NCI-H446 treated with DMSO at 0.1 percent for 48 hours (cell line): Measurements from ENCODE around the gene OGT.
"Not testable (repeated sequence)": the region's sequence is repeated elsewhere in the genome, so short reads cannot be mapped to it uniquely, and the experiment has no call there.

ENCODE experiments used
- DNase-seq: peaks from one replicate; lab custom pipeline; 2025; lab: John Stamatoyannopoulos, UW

Gene OGT

DNA sequence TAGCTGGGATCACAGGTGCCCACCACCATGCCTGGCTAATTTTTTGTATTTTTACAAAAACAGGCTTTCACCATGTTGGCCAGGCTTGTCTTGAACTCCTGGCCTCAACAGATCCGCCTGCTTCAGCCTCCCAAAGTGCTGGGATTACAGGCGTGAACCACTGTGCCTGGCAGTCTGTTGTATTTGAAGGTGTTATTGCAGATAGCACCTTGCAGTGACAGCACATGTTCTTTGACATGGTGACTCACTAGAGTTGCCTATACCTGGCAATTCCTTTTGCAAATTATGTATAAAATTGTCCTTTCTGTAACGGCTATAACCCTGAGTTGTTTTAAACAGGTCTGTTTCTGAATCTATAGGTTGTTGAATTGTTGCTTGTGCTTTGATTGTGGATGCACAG lies 7.9 kb downstream of the OGT start:
- no peak for DNase-seq

- DNase-seq = no peak
These were observed 8.5 kb downstream of the OGT start for GRCh38 chrX:71541210-71542022.

- DNase-seq = no peak
These were observed 9.5 kb downstream of the OGT start for GRCh38 chrX:71542411-71542810.

GRCh38 chrX:71542825-71543224 lies 9.9 kb downstream of the OGT start:
- no peak for DNase-seq

GRCh38 chrX:71543316-71543715 lies 10.4 kb downstream of the OGT start:
- DNase-seq = peak; percentile 13

DNA sequence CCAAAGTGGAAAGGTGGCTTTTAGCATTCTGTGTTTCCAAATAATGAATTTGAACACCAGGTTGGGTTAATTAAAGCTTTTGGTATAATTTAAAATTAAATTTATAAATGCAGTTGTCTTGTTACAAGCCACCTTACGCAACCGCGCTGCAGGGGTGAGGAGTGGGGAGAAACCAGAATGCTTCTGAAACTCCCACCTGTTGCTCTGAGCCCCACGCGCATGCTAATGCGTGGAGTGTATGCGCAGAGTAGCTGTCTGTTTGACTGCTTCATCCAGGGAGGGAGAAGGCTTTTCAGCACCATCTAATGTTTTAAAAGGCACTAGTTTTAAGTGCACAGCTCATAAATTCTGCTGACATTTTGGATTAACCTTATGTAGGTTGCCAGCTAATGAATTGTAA lies 12.5 kb downstream of the OGT start:
- DNase-seq = no peak

DNA sequence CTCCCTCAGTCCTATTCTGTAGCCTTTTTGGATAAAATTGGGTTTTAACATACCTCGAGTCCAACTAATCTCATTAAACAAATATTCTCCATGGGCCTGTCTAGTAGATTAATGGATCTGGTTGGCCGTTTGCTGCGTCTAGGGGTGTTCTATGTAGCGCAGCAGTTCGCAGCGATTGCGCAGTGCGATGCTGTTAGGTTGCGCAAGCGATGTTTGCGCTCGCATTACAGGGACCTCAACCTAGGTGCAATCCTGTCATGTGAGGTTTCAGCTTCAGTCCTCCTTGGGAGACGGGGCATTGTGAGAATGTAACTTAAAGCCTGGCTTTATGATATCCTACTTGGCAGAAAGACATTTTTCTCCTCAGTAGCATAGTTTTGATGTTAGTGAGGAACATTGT lies 14.0 kb downstream of the OGT start:
- DNase-seq = no peak

GRCh38 chrX:71547339-71547738 lies 14.4 kb downstream of the OGT start:
- no peak for DNase-seq

GRCh38 chrX:71549986-71550385 lies 17.1 kb downstream of the OGT start:
- no peak for DNase-seq

DNA sequence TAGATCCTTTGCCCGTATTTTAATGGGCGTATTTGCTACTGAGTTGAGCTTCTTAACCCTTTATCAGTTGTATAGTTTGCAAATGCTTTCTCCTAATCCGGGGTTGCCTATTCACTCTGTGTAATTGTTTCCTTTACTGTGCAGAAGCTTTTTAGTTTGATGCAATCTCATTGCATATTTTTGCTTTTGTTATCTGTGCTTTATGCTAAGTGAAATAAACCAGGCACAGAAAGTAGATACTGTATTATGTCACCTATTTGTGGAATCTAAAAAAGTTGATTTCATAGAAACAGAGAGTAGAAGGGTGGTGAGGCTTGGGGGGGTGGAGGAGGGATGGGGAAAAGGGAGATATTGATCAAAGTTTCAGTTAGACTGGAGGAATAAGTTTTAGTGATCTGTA lies 17.7 kb downstream of the OGT start:
- no peak for DNase-seq

- DNase-seq = no peak
These were observed 23.1 kb downstream of the OGT start for GRCh38 chrX:71556036-71556435.

DNA sequence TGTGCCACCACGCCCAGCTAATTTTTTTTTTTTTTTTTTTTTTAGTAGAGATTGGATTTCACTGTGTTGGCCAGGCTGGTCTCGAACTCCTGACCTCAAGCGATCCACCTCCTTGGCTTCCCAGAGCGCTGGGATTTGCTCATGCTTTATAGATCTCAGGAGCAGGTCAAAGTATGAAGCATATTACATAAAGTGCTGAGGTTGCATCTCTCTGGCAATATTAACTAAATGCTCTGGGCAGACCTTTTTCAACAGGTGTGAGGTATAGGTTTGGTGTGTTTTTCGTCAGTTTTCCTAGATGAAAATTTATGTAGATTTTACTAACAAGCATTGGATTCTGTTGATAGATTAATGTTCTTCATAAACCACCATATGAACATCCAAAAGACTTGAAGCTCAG lies 26.0 kb downstream of the OGT start:
- DNase-seq = no peak

DNA sequence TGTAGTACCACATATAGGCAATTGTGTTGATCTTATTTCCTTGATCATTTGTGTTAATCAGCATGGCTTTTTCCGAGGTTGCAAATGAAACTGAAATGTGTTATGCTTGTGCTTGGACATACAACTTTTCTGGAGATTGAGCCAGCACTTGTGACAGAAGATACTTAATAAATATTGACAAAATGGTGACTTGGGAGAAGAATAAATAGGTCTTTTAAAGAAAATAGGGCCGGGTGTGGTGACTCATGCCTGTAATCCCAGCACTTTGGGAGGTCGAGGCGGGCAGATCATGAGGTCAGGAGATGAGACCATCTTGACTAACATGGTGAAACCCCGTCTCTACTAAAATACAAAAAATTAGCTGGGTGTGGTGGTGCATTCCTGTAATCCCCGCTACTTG lies 26.9 kb downstream of the OGT start:
- DNase-seq = not testable (repeated sequence)

GRCh38 chrX:71563921-71564320 lies 31.0 kb downstream of the OGT start:
- DNase-seq = no peak

GRCh38 chrX:71565474-71566041 lies 32.7 kb downstream of the OGT start:
- no peak for DNase-seq

DNA sequence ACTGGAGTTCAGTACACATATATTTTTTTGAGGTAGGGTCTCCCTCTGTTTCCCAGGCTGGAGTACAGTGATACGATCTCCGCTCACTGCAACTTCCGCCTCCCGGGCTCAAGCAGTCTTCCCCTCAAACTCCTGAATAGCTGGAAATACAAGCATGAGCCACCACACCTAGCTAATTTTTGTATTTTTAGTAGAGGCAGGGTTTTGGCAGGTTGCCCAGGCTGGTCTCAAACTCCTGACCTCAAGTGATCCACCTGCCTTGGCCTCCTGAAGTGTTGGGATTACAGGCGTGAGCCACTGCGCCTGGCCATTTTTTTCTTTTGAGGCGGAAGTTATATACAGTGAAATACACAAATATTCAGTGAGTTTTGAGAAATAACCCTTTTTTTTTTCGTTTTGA lies 38.5 kb downstream of the OGT start:
- not testable (repeated sequence) for DNase-seq

DNA sequence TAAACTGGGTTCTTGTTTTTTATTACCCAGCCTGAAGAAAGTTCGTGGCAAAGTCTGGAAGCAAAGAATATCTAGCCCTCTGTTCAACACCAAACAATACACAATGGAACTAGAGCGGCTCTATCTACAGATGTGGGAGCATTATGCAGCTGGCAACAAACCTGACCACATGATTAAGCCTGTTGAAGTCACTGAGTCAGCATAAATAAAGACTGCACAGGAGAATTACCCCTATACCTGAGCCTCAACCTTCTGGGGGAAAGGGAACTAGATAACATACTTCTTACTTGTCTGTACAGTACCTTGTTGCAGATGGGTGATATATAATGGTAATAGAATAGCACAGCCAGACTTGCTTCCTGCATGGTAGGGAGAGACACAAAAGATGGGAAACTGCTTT lies 40.7 kb downstream of the OGT start:
- no peak for DNase-seq

GRCh38 chrX:71577682-71578081 lies 44.8 kb downstream of the OGT start:
- no peak for DNase-seq

DNA sequence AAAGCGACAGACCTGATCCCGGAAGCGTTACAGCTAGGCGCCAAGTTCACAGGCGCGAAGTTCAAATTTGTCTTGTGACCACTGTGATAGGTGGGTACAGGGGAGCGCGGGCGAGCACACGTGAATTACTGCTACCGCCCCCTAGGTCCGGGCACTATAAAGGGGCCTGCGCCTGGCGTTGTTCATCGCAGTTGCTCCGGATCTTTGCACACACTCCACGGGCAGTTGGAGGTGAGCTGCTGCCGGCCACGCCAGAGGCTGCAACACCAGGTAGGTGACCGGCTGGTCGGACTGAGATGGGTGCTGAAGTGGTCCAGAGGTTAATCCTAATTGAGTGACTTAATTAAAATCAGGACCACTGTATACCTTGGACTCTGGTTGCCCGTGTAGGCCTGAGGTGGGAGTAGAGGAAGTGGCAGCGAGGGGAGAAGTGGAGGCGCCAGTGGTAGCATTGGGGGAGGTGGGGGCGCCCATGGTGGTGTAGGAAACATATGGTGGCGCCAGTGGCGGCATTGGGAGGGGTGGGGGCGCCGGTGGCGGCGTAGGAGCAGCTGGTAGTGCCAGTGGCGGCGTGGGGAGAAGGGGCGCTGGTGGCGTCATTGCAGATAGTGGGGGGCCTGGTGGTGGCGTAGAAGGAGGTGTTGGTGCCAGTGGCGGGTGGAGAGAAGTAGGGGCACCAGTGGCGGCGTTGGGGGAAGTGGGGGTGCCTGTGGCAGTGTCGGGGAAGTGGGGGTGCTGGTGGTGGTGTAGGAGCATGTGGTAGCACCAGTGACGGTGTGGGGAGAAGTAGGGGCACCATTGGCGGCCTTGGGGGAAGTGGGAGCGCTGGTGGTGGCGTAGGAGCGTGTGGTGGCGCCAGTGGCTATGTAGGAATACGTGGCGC lies 45.6 kb downstream of the OGT start, which contains the start of gene GCNA:
Gene GCNA, plus strand, starts transcription at position 185 of the 883 bp plus-strand sequence. CDS start 2,385 bp downstream, outside the sequence.
- no peak for DNase-seq

GRCh38 chrX:71579136-71579989 lies 46.5 kb downstream of the OGT start:
- no peak for DNase-seq

GRCh38 chrX:71579990-71580380 lies 47.1 kb downstream of the OGT start:
- no peak for DNase-seq

DNA sequence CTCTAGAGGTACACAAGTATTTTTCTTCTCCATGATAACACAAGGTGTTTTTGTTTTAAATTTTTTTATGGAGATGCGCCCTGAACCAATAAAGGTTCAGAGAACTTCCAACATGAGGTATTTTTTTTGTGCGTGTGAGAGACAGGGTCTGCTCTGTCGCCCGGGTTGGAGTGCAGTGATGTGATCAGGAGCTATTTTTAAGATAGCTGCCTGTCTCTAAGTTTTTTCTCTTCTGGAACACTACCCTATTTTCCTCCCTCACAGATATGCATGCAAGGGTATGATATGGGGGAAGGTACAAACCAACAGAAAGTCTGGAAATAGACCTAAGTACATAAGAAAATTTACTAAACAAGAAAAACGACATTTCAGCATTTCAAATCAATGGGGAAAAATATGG lies 48.3 kb downstream of the OGT start:
- DNase-seq = no peak
